ENCODE results near the gene FH.

The FH gene

GRCh38 chr1:241553886-241554592 is 34.5 kb upstream of the FH start:
- no peak for TF ChIP-seq CTCF (IDR thresholded peaks at IDR 0.05; ENCODE audit: low read depth, low read length, missing control alignments)
- no peak for DNase-seq (ENCODE audit: low read depth)
- H3K4me3 ChIP-seq (ENCODE audit: low read depth, low read length) = no peak overlapping the region

- no peak for TF ChIP-seq CTCF (IDR thresholded peaks at IDR 0.05; ENCODE audit: low read depth, low read length, missing control alignments)
- H3K4me3 ChIP-seq (ENCODE audit: low read depth, low read length) = peak overlapping the region; percentile 36
- peak; percentile 80 for DNase-seq (ENCODE audit: low read depth)
Observed at GRCh38 chr1:241551759-241552638, 32.4 kb upstream of the FH start.

GRCh38 chr1:241550318-241550717 is 30.8 kb upstream of the FH start:
- no peak for DNase-seq (ENCODE audit: low read depth)
- TF ChIP-seq CTCF (IDR thresholded peaks at IDR 0.05; ENCODE audit: low read depth, low read length, missing control alignments) = no peak
- no peak overlapping the region for H3K4me3 ChIP-seq (ENCODE audit: low read depth, low read length)

GRCh38 chr1:241548008-241548407 is 28.5 kb upstream of the FH start:
- H3K4me3 ChIP-seq (ENCODE audit: low read depth, low read length) = no peak overlapping the region
- DNase-seq (ENCODE audit: low read depth) = no peak
- no peak for TF ChIP-seq CTCF (IDR thresholded peaks at IDR 0.05; ENCODE audit: low read depth, low read length, missing control alignments)

DNA sequence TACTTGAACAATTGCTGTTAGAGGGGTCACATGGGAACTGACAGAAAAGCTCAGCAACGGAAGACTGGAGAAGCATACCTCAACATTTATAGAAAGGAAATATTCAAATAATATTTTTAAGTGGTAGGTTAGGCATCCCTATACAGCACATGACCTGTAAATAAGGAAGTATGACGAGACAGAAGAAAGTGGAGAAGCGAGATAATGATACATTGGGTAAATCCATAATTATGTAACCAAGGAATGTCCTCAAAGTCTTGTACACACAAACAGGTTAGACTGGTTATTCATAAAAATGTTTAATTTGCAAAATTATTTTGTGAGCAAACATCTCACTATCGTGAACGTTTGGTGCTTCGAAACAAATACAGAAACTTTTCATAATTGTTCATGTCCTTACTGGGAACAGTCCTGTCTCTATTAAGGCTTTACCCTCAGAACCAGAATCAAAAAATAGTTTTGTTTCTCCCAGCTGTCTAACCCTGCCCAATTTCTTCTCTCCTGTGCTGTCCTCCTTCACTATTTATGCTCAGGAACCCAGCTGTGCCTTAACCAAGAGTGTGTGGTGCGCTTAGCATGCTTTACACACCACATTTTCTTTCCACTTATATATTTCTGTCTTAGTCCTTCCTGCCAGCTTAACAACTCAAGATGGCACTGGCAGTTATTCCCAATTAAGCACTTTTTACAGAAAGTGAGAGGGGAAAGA is 22.8 kb upstream of the FH start:
- no peak overlapping the region for H3K4me3 ChIP-seq (ENCODE audit: low read depth, low read length)
- DNase-seq (ENCODE audit: low read depth) = no peak
- no peak for TF ChIP-seq CTCF (IDR thresholded peaks at IDR 0.05; ENCODE audit: low read depth, low read length, missing control alignments)

DNA sequence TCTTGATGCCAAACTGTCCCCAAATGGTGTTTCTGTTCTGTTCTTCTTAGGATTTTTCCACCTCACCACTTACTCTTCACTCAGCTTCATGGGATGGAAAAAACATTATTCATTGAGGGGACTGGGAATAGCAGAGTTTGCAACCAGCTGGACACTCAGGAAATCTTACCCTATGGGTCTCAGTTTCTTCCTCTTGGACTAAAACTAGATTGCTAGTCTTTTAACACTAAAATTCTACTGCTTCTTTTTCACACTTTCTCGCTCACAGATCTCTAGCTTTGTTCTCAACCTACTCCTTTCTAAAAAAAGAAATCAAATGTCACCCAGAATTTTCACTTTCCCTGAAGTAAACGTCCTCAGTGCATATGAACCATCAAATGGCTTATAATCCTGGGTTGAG is 17.4 kb upstream of the FH start:
- H3K4me3 ChIP-seq (ENCODE audit: low read depth, low read length) = no peak overlapping the region
- no peak for TF ChIP-seq CTCF (IDR thresholded peaks at IDR 0.05; ENCODE audit: low read depth, low read length, missing control alignments)
- no peak for DNase-seq (ENCODE audit: low read depth)
